Measurements from ENCODE around the gene MINAR2.

DNA sequence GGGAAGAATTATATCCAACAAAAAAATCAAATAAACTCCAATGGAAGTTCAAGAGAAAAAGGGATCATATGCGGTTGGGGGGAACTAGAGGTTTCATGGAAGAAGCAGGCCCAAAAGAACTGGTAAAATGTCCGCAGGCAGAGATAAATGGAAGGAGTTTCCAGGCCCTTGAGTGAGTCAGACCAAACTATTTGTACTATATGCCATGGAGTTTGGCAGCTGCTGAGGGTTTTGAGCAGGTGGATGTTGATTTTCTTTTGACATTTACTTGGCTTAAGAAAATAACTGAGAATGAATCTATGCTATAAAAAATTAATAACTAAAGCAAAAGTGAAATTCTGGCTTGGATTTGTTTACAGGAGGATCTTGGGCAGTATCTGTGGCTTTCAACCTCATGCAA is 33.7 kb downstream of the MINAR2 start:
- TF ChIP-seq CTCF (IDR thresholded peaks at IDR 0.05) (no peak), EZH2 (IDR thresholded peaks at IDR 0.05) (no peak), EZH2phosphoT487 (IDR thresholded peaks at IDR 0.05) (no peak)
